ENCODE results near the gene GARIN3.

DNA sequence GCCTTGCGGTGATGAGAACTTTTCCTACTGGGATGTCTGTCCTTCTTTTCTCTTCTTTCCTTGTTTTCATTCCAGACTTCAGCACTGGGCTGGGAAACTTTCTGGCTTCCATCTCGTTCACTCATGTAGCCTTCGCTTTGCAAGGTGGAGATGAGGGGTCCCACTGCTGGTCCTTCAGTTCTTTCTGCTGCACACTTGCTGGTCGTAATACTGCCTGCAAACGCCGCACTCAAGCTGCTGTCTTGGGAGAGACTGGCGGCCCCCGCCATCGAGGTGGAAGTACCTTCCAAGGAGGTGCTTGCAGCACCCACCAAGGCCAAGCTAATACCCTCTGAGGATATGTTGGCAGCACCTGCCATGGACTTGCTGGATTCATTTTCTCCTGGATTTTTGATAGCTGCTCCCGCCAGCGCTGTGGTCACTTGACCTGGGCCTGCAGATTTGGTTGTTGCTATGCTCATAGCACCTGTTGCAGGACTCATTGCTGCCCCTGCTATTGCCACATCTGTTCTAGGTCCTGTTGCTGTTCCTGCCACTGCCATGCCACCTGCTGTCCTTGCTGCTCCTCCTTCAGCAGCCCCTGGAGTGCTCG lies 3.0 kb downstream of the GARIN3 start:
- TF ChIP-seq, protein P1, sequence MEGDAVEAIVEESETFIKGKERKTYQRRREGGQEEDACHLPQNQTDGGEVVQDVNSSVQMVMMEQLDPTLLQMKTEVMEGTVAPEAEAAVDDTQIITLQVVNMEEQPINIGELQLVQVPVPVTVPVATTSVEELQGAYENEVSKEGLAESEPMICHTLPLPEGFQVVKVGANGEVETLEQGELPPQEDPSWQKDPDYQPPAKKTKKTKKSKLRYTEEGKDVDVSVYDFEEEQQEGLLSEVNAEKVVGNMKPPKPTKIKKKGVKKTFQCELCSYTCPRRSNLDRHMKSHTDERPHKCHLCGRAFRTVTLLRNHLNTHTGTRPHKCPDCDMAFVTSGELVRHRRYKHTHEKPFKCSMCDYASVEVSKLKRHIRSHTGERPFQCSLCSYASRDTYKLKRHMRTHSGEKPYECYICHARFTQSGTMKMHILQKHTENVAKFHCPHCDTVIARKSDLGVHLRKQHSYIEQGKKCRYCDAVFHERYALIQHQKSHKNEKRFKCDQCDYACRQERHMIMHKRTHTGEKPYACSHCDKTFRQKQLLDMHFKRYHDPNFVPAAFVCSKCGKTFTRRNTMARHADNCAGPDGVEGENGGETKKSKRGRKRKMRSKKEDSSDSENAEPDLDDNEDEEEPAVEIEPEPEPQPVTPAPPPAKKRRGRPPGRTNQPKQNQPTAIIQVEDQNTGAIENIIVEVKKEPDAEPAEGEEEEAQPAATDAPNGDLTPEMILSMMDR (IDR thresholded peaks at IDR 0.05; ENCODE audit: borderline replicate concordance, extremely low read depth, low read length, poor library complexity, severe bottlenecking), result no peak
- TF ChIP-seq EZH2 (IDR thresholded peaks at IDR 0.05; ENCODE audit: borderline replicate concordance, low read depth, low read length, severe bottlenecking), result no peak
